Posterior vena cava (tissue), 2 donors: Measurements from ENCODE around the gene COA1. TPM values are rescaled to one million over a fixed set of nuclear protein-coding genes. Genes with fewer than 3 reads are reported as not detected.
"Not testable (repeated sequence)": the region's sequence is repeated elsewhere in the genome, so short reads cannot be mapped to it uniquely, and the experiment has no call there.

Source experiments
- DNase-seq: peaks from one replicate; pipeline ENCODE4 v3.0.0-alpha.2; 2020; ENCODE audit warnings: low spot score
- intact Hi-C, 2 donors: fragments of 100-400 bp; cut with DNase I; formaldehyde crosslinking; loops; one replicate each; pipeline versions ENCODE4 v1.14.1 to v1.14.2; 2022 to 2023
- total RNA-seq, 2 donors: library from RNA; stranded (reverse); fragmentation: NEBNext Ultra II Directional; extraction: Animal tissue kit (Norgen Biotek cat#: 25700); gene quantifications; one replicate each; pipeline ENCODE4 v1.2.1, GENCODE V29; 2021
- donor health status: DM: yes; HTN: yes; CAD: no.
- donor health status: DM: yes; HTN: yes; CAD: no.

The COA1 gene
- total RNA-seq, 2 donors from 2014 or later, result 29.0 to 29.6 TPM

GRCh38 chr7:43698460-43699255 is 30.7 kb downstream of the COA1 start:
- intact Hi-C loops, result loop anchor here in 1 of 2 donors (5.0 kb wide), 1 partner anchor 116 kb away; the partner anchor contains the start of gene STK17A

GRCh38 chr7:43697690-43698089 is 31.6 kb downstream of the COA1 start:
- no peak for DNase-seq
- intact Hi-C loops, result loop anchor here in 1 of 2 donors (5.0 kb wide), 1 partner anchor 115 kb away; the partner anchor contains the start of gene STK17A

More at GRCh38 chr7:43698460-43699255, 30.7 kb downstream of the COA1 start:
- DNase-seq, result no peak

GRCh38 chr7:43695365-43695764 is 34.0 kb downstream of the COA1 start:
- intact Hi-C loops, result loop anchor here in 1 of 2 donors (5.0 kb wide), 1 partner anchor 113 kb away; the partner anchor contains the start of gene STK17A
- DNase-seq, result no peak

GRCh38 chr7:43694399-43694748 is 34.9 kb downstream of the COA1 start:
- DNase-seq, result no peak
- intact Hi-C loops, result no loop called here

GRCh38 chr7:43693687-43694398 is 35.5 kb downstream of the COA1 start:
- intact Hi-C loops, result no loop called here
- no peak for DNase-seq

GRCh38 chr7:43692582-43693373 is 36.5 kb downstream of the COA1 start:
- intact Hi-C loops, result no loop called here
- no peak for DNase-seq

- intact Hi-C loops, result no loop called here
- no peak for DNase-seq
These were observed 37.7 kb downstream of the COA1 start for GRCh38 chr7:43691611-43692010.

- intact Hi-C loops, result no loop called here
These were observed 40.2 kb downstream of the COA1 start for GRCh38 chr7:43689115-43689514.

GRCh38 chr7:43687866-43688265 is 41.5 kb downstream of the COA1 start:
- DNase-seq, intact Hi-C loops: not testable (repeated sequence)

More at GRCh38 chr7:43689115-43689514, 40.2 kb downstream of the COA1 start:
- no peak for DNase-seq

GRCh38 chr7:43686991-43687390 is 42.3 kb downstream of the COA1 start:
- no peak for DNase-seq
- intact Hi-C loops, result no loop called here

GRCh38 chr7:43680736-43681135 is 48.6 kb downstream of the COA1 start:
- intact Hi-C loops, result no loop called here
- no peak for DNase-seq

GRCh38 chr7:43679210-43680068 is 49.9 kb downstream of the COA1 start:
- intact Hi-C loops, result no loop called here
- no peak for DNase-seq

GRCh38 chr7:43678315-43678714 is 51.0 kb downstream of the COA1 start:
- intact Hi-C loops, result no loop called here
- no peak for DNase-seq

GRCh38 chr7:43677864-43678263 is 51.5 kb downstream of the COA1 start:
- intact Hi-C loops, result no loop called here

GRCh38 chr7:43674559-43675436 is 54.5 kb downstream of the COA1 start:
- intact Hi-C loops, result no loop called here
- DNase-seq, result no peak

More at GRCh38 chr7:43677864-43678263, 51.5 kb downstream of the COA1 start:
- DNase-seq, result no peak

- intact Hi-C loops, result not testable (repeated sequence)
These were observed 55.9 kb downstream of the COA1 start for GRCh38 chr7:43673243-43673976.

GRCh38 chr7:43671521-43671920 is 57.8 kb downstream of the COA1 start:
- intact Hi-C loops, result no loop called here
- DNase-seq, result no peak

More at GRCh38 chr7:43673243-43673976, 55.9 kb downstream of the COA1 start:
- not testable (repeated sequence) for DNase-seq
